Sigmoid colon (tissue), 7 donors: ENCODE measurements around the gene LARP1. TPM values are rescaled to one million over a fixed set of nuclear protein-coding genes. Genes with fewer than 3 reads are reported as not detected.
"Not testable (repeated sequence)": the region's sequence is repeated elsewhere in the genome, so short reads cannot be mapped to it uniquely, and the experiment has no call there.

ENCODE experiments used
- DNase-seq: peaks from one replicate; pipeline ENCODE4 v3.0.0-alpha.2; 2019
- H3K27ac ChIP-seq, 4 donors: fragments of 200-600 bp; sonication (generic); one replicate each; pipeline ENCODE4 v1.5.1; 2016 to 2019; ENCODE audit warnings: mild to moderate bottlenecking in 1 of 4
- H3K27me3 ChIP-seq, 3 donors: fragments of 200-600 bp; sonication (generic); one replicate each; pipeline ENCODE4 v1.5.1; 2019; ENCODE audit warnings: mild to moderate bottlenecking in 1 of 3
- H3K36me3 ChIP-seq, 4 donors: fragments of 200-600 bp; sonication (generic); one replicate each; pipeline ENCODE4 v1.5.1; 2016 to 2019
- H3K4me1 ChIP-seq, 4 donors: fragments of 200-600 bp; sonication (generic); one replicate each; pipeline ENCODE4 v1.5.1; 2017 to 2019
- H3K4me3 ChIP-seq, 4 donors: fragments of 200-600 bp; sonication (generic); one replicate each; pipeline ENCODE4 v1.5.1; 2017 to 2019; ENCODE audit warnings: mild to moderate bottlenecking in 2 of 4, moderate library complexity in 1 of 4
- H3K9me3 ChIP-seq, 4 donors: fragments of 200-600 bp in 3 of 4; sonication (generic) in 3 of 4; one replicate each; pipeline versions ENCODE4 v1.5.1 to v1.6.1; 2013 to 2019
- EP300 ChIP-seq, 4 donors: sonication (generic); formaldehyde crosslinking; IDR thresholded peaks; one replicate each; pipeline ENCODE4 v1.6.1; 2017; ENCODE audit warnings: antibody characterized with exemption in 4 of 4
- POLR2A ChIP-seq, 2 donors: fragments of 450-650 bp; IDR thresholded peaks; one replicate each; pipeline ENCODE4 v1.6.1; 2016; ENCODE audit warnings: antibody characterized with exemption in 2 of 2, mild to moderate bottlenecking in 2 of 2, moderate library complexity in 2 of 2
- POLR2AphosphoS5 ChIP-seq, 4 donors: sonication (generic); formaldehyde crosslinking; IDR thresholded peaks; one replicate each; pipeline ENCODE4 v1.6.1; 2017; ENCODE audit warnings: antibody characterized with exemption in 4 of 4
- WGBS, 2 donors: extraction: QIAGEN DNeasy Blood & Tissue Kit; methylation state at CpG; one replicate each; pipeline ENCODE4 v1.1.7; 2013; 5-methylcytosine and 5-hydroxymethylcytosine counted together
- intact Hi-C: fragments of 100-400 bp; cut with DNase I; formaldehyde crosslinking; loops from one replicate; pipeline ENCODE4 v1.15.1; 2023
- polyA plus RNA-seq, 3 donors: library from polyadenylated mRNA; stranded (reverse); fragments of 200-250 nt; gene quantifications; one replicate each; pipeline ENCODE4 v1.2.3, GENCODE V29; 2013
- total RNA-seq, 4 donors: library from RNA; depleted of rRNA; stranded (reverse); fragments of >200 nt; gene quantifications; one replicate each; pipeline ENCODE4 v1.1.0, GENCODE V29; 2016
- TF ChIP-seq, protein P1 (sequence below), 4 experiments: fragments of 450-650 bp in 3 of 4; fragments of 200-600 bp in 1 of 4; IDR thresholded peaks; one replicate each; pipeline ENCODE4 v1.5.1; 2016 to 2019; ENCODE audit warnings: antibody characterized with exemption in 4 of 4, mild to moderate bottlenecking in 3 of 4, moderate library complexity in 2 of 4
- donor health status: healthy with polysubstance abuse.
- donor health status: Bipolar disorder and iron deficiency.
- donor health status: healthy.

LARP1 gene
- total and polyA plus RNA-seq, 7 donors, result 10.2 to 97.8 (median 49.0) TPM

- intact Hi-C loops, result loop anchor here (5.0 to 10.0 kb wide), 2 partner anchors 55 to 312 kb away; partner anchors contain the start of gene SAP30L
- 0% methylated on average over 73 of the region's 73 CpGs for WGBS, 2 donors
Observed at GRCh38 chr5:154756868-154757813, 2.0 kb downstream of the LARP1 start.

GRCh38 chr5:154757814-154758406 lies 2.7 kb downstream of the LARP1 start:
- H3K4me3 ChIP-seq, result peak overlapping the region in 3 of 4 donors; percentile 88 to 99 (median 98)
- intact Hi-C loops, result loop anchor here (5.0 to 10.0 kb wide), 2 partner anchors 54 to 313 kb away; partner anchors contain the start of gene SAP30L
- no peaks in the 10 kb centered on the region for H3K36me3 ChIP-seq
- H3K4me1 ChIP-seq, result peaks cover 0 to 75% (median 70%) of the 10 kb centered on the region in 4 donors
- DNase-seq, result no peak
- peak overlapping the region in 3 of 4 donors; percentile 99 to 100 (median 100) for H3K27ac ChIP-seq
- no peaks in the 10 kb centered on the region for H3K27me3 ChIP-seq
- 9 to 13% methylated on average over 5 of the region's 5 CpGs for WGBS, 2 donors
- TF ChIP-seq POLR2A (IDR thresholded peaks at IDR 0.05) (no peak), EP300 (IDR thresholded peaks at IDR 0.05) (no peak), POLR2AphosphoS5 (IDR thresholded peaks at IDR 0.05) (no peak)
- TF ChIP-seq, protein P1, sequence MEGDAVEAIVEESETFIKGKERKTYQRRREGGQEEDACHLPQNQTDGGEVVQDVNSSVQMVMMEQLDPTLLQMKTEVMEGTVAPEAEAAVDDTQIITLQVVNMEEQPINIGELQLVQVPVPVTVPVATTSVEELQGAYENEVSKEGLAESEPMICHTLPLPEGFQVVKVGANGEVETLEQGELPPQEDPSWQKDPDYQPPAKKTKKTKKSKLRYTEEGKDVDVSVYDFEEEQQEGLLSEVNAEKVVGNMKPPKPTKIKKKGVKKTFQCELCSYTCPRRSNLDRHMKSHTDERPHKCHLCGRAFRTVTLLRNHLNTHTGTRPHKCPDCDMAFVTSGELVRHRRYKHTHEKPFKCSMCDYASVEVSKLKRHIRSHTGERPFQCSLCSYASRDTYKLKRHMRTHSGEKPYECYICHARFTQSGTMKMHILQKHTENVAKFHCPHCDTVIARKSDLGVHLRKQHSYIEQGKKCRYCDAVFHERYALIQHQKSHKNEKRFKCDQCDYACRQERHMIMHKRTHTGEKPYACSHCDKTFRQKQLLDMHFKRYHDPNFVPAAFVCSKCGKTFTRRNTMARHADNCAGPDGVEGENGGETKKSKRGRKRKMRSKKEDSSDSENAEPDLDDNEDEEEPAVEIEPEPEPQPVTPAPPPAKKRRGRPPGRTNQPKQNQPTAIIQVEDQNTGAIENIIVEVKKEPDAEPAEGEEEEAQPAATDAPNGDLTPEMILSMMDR (IDR thresholded peaks at IDR 0.05), result no peak
- H3K9me3 ChIP-seq, result no peaks in the 10 kb centered on the region

More at GRCh38 chr5:154756868-154757813, 2.0 kb downstream of the LARP1 start:
- peak; percentile 87 for DNase-seq
- TF ChIP-seq EP300 (IDR thresholded peaks at IDR 0.05) (peak in 1 of 4 donors; percentile 27), POLR2AphosphoS5 (IDR thresholded peaks at IDR 0.05) (peak; percentile 60 to 67 (median 64)), POLR2A (IDR thresholded peaks at IDR 0.05) (no peak)
- Histone ChIP-seq H3K27ac (peak overlapping the region; percentile 99 to 100 (median 100)), H3K9me3 (no peaks in the 10 kb centered on the region), H3K4me3 (peak overlapping the region; percentile 88 to 99 (median 96)), H3K27me3 (no peaks in the 10 kb centered on the region), H3K4me1 (peaks cover 0 to 69% (median 67%) of the 10 kb centered on the region in 4 donors), H3K36me3 (no peaks in the 10 kb centered on the region)

DNA sequence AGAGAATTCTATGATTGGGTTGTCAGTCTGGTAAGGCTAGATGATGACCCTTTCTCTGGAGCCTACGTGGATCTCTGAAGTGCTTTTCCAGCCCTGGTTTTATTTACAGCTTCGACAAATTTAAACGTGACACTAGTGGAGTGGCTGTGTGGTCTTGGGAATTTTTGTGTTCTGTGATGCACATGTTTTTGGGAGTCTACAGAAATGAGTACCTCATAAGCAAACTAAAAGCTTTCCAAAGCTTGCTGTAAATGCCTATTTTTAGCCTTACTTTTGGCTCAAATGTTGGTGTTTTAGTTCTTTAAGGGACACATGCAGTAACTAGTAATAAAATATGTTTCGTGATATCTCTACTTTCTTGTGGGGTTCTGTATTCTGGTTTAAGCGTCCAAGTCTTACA lies 3.3 kb downstream of the LARP1 start:
- peaks cover 0 to 70% (median 67%) of the 10 kb centered on the region in 4 donors for H3K4me1 ChIP-seq
- no peaks in the 10 kb centered on the region for H3K36me3 ChIP-seq

GRCh38 chr5:154758977-154759376 lies 3.8 kb downstream of the LARP1 start:
- H3K9me3 ChIP-seq, result no peaks in the 10 kb centered on the region
- no peak for TF ChIP-seq POLR2A (IDR thresholded peaks at IDR 0.05)
- TF ChIP-seq, protein P1 (IDR thresholded peaks at IDR 0.05), result no peak
- no peak for TF ChIP-seq EP300 (IDR thresholded peaks at IDR 0.05)
- no peak for TF ChIP-seq POLR2AphosphoS5 (IDR thresholded peaks at IDR 0.05)
- intact Hi-C loops, result loop anchor here (5.0 to 10.0 kb wide), 2 partner anchors 53 to 314 kb away; partner anchors contain the start of gene SAP30L
- no peak overlapping the region for H3K4me3 ChIP-seq
- no peaks in the 10 kb centered on the region for H3K36me3 ChIP-seq
- 53 to 55% methylated on average over 3 of the region's 3 CpGs for WGBS, 2 donors
- no peak for DNase-seq
- H3K4me1 ChIP-seq, result peaks cover 0 to 65% (median 62%) of the 10 kb centered on the region in 4 donors
- peak overlapping the region in 2 of 4 donors; percentile 99 to 100 for H3K27ac ChIP-seq
- H3K27me3 ChIP-seq, result no peaks in the 10 kb centered on the region

More for the DNA sequence above, 3.3 kb downstream of the LARP1 start:
- no peak for TF ChIP-seq POLR2A (IDR thresholded peaks at IDR 0.05)
- no peak for TF ChIP-seq POLR2AphosphoS5 (IDR thresholded peaks at IDR 0.05)
- no peak for TF ChIP-seq EP300 (IDR thresholded peaks at IDR 0.05)
- TF ChIP-seq, protein P1 (IDR thresholded peaks at IDR 0.05), result no peak
- whole genome bisulfite sequencing, 2 donors, result 25 to 34% methylated on average over 5 of the region's 5 CpGs
- Histone ChIP-seq H3K9me3 (no peaks in the 10 kb centered on the region), H3K4me3 (peak overlapping the region in 3 of 4 donors; percentile 88 to 99 (median 98)), H3K27ac (peak overlapping the region in 3 of 4 donors; percentile 99 to 100 (median 100)), H3K27me3 (no peaks in the 10 kb centered on the region)
- DNase-seq, result no peak
- intact Hi-C loops, result loop anchor here (5.0 to 10.0 kb wide), 2 partner anchors 54 to 314 kb away; partner anchors contain the start of gene SAP30L

- Histone ChIP-seq H3K4me1 (peaks cover 0 to 60% (median 57%) of the 10 kb centered on the region in 4 donors), H3K27ac (peak overlapping the region in 2 of 4 donors; percentile 24 to 32)
- 87 to 89% methylated on average over 12 of the region's 12 CpGs for WGBS, 2 donors
- intact Hi-C loops, result loop anchor here (5.0 to 10.0 kb wide), 2 partner anchors 52 to 315 kb away; partner anchors contain the start of gene SAP30L
- not testable (repeated sequence) for H3K36me3 ChIP-seq, H3K27me3 ChIP-seq, H3K4me3 ChIP-seq, DNase-seq, H3K9me3 ChIP-seq
Observed at GRCh38 chr5:154759868-154760267, 4.7 kb downstream of the LARP1 start.
